HS-5 (cell line): Measurements from ENCODE around the gene CDK6.
"Not testable (repeated sequence)": the region's sequence is repeated elsewhere in the genome, so short reads cannot be mapped to it uniquely, and the experiment has no call there.

Source experiments
- DNase-seq: peaks from one replicate; pipeline ENCODE4 v3.0.0-alpha.2; 2012; ENCODE audit warnings: low read depth

Gene CDK6

GRCh38 chr7:92761391-92762097, 74.8 kb downstream of the CDK6 start:
- no peak for DNase-seq

- no peak for DNase-seq
Observed at GRCh38 chr7:92758796-92759431, 77.5 kb downstream of the CDK6 start.

GRCh38 chr7:92757311-92757910, 79.0 kb downstream of the CDK6 start:
- not testable (repeated sequence) for DNase-seq

GRCh38 chr7:92755680-92756079, 80.7 kb downstream of the CDK6 start:
- no peak for DNase-seq

- no peak for DNase-seq
Observed at GRCh38 chr7:92754919-92755581, 81.3 kb downstream of the CDK6 start.

- no peak for DNase-seq
Observed at GRCh38 chr7:92753614-92754013, 82.8 kb downstream of the CDK6 start.

GRCh38 chr7:92751902-92752901, 84.2 kb downstream of the CDK6 start:
- peak; percentile 86 for DNase-seq

GRCh38 chr7:92750946-92751345, 85.4 kb downstream of the CDK6 start:
- DNase-seq: no peak

GRCh38 chr7:92750447-92750839, 85.9 kb downstream of the CDK6 start:
- no peak for DNase-seq

GRCh38 chr7:92749832-92750446, 86.4 kb downstream of the CDK6 start:
- DNase-seq: no peak

- DNase-seq: no peak
Observed at GRCh38 chr7:92749327-92749755, 87.0 kb downstream of the CDK6 start.

GRCh38 chr7:92748495-92748894, 87.9 kb downstream of the CDK6 start:
- no peak for DNase-seq

- no peak for DNase-seq
Observed at GRCh38 chr7:92747041-92747835, 89.1 kb downstream of the CDK6 start.

GRCh38 chr7:92745241-92745640, 91.1 kb downstream of the CDK6 start:
- no peak for DNase-seq

GRCh38 chr7:92744180-92744579, 92.2 kb downstream of the CDK6 start:
- DNase-seq: not testable (repeated sequence)

GRCh38 chr7:92742186-92742585, 94.2 kb downstream of the CDK6 start:
- no peak for DNase-seq

GRCh38 chr7:92740700-92741126, 95.7 kb downstream of the CDK6 start:
- DNase-seq: no peak

- DNase-seq: no peak
Observed at GRCh38 chr7:92740134-92740533, 96.2 kb downstream of the CDK6 start.

- DNase-seq: no peak
Observed at GRCh38 chr7:92739091-92739490, 97.3 kb downstream of the CDK6 start.

GRCh38 chr7:92737706-92738105, 98.7 kb downstream of the CDK6 start:
- DNase-seq: no peak
